ENCODE measurements around the gene ROR2.

Gene ROR2

GRCh38 chr9:91903126-91903911, 46.7 kb downstream of the ROR2 start:
- in situ Hi-C loops (cut with HindIII; ENCODE audit: low sequenced_read_pairs) = no loop called here

DNA sequence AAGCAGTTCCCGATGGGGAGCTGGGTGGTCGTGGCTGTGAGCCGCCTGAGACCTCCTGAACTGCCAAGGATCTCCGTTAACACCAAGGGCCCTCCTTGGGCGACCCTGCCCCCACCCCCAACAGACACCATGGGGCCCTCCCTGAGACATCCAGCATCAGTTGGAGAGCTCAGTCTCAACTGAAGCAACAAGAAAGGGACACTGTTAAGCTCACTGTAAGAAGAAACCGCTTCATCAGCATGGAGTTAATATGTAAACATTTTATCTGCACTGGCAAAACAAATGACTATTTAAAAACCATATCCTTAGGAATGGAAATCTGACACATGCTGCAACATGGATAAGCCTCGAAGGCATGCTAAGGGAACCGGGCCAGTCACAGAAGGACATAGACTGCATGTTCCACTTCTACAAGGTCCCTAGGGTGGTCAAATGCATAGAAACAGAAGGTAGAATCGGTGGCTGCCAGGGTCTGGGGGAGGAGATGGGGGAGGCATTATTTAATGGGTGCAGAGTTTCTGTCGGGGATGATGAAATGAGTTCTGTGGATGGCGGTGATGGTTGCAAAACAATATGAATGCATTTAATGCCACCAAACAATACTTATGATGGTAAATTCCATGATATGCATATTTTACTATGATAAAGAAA, 47.4 kb downstream of the ROR2 start:
- in situ Hi-C loops (cut with HindIII; ENCODE audit: low sequenced_read_pairs) = no loop called here

DNA sequence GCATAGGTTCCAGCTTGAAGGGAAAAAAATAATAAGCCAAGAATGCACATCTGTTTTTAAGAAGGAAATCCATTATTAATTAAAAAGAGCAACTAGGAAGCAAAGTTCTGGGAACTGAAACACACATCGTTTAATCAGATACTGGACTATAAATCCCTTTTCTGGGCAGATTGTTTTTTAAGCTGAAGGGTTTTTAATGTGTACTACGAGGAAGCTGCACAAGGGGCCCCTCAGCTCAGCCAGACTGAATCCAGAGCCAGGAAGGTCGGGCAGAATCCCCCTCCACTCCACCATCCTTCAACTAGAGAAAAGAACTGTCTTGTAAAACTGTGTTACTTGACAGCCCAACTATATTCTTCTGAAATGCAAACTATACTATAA, 49.2 kb downstream of the ROR2 start:
- in situ Hi-C loops (cut with HindIII; ENCODE audit: low sequenced_read_pairs) = no loop called here

GRCh38 chr9:91900055-91900796, 49.8 kb downstream of the ROR2 start:
- in situ Hi-C loops (cut with HindIII; ENCODE audit: low sequenced_read_pairs) = no loop called here

GRCh38 chr9:91899594-91899993, 50.4 kb downstream of the ROR2 start:
- in situ Hi-C loops (cut with HindIII; ENCODE audit: low sequenced_read_pairs) = no loop called here

GRCh38 chr9:91899219-91899563, 50.8 kb downstream of the ROR2 start:
- in situ Hi-C loops (cut with HindIII; ENCODE audit: low sequenced_read_pairs) = no loop called here

- in situ Hi-C loops (cut with HindIII; ENCODE audit: low sequenced_read_pairs) = no loop called here
These were observed 51.4 kb downstream of the ROR2 start for GRCh38 chr9:91898451-91899218.

- in situ Hi-C loops (cut with HindIII; ENCODE audit: low sequenced_read_pairs) = no loop called here
These were observed 52.8 kb downstream of the ROR2 start for GRCh38 chr9:91897201-91897600.

GRCh38 chr9:91896513-91897121, 53.4 kb downstream of the ROR2 start:
- in situ Hi-C loops (cut with HindIII; ENCODE audit: low sequenced_read_pairs) = no loop called here

- in situ Hi-C loops (cut with HindIII; ENCODE audit: low sequenced_read_pairs) = no loop called here
These were observed 53.9 kb downstream of the ROR2 start for GRCh38 chr9:91896097-91896496.

GRCh38 chr9:91894536-91894935, 55.5 kb downstream of the ROR2 start:
- in situ Hi-C loops (cut with HindIII; ENCODE audit: low sequenced_read_pairs) = loop anchor here (5.0 kb wide), 1 partner anchor 68 kb away; no protein-coding TSS in a partner anchor

DNA sequence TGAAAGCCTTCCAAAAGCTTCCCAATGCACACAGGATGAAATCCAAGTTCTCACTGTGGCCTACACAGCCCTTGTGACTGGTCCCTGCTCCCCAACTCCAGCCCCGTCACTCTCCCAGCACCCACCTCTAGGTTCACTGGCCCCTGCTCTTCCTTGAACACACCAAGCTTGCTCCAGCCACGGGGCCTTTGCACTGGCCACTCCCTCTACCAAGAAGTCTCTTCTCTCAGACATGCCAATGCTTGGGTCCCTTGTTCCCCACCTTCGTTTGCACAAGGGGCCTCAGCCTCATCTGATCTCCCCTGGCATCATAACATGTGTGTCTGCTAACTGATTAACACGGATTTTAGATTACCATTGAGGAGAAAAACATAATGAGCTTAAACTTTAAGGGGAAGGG, 56.0 kb downstream of the ROR2 start:
- in situ Hi-C loops (cut with HindIII; ENCODE audit: low sequenced_read_pairs) = loop anchor here (5.0 kb wide), 1 partner anchor 68 kb away; no protein-coding TSS in a partner anchor

DNA sequence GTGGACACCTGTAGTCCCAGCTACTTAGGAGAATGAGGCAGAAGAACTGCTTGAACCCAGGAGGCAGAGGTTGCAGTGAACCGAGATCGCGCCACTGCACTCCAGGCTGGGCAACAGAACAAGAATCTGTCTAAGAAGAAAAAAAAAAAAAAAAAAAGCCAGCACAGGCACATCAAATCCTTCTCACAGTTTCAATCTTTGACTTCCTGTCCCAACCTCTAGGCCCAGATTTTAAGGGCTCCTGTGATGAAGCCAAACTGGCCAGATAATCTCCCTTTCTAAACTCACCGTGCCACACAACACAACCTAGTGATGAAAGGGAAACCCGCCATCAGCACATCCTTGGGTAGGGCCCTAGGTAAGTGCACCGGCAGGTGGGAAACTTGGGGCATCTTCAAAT, 58.1 kb downstream of the ROR2 start:
- in situ Hi-C loops (cut with HindIII; ENCODE audit: low sequenced_read_pairs) = loop anchor here (5.0 kb wide), 1 partner anchor 70 kb away; no protein-coding TSS in a partner anchor

DNA sequence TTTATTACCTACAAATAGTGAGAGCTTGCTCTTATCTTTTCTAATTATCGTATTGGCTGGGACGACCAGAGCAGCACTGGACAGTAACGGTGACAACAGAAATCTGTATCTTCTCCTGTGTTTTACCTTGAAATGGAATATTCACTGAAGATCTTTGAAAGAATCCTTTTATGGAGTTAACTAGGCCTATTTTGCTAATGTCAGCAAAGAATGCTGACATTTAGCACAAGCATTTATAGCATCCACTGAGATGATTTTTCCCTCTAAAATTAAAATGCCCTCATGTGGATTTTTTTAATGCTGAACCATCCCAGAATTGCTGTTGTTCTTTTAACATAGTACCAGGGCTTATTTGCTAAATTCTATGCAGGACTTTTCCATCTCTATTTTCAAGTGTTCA, 59.4 kb downstream of the ROR2 start:
- in situ Hi-C loops (cut with HindIII; ENCODE audit: low sequenced_read_pairs) = loop anchor here (5.0 kb wide), 1 partner anchor 72 kb away; no protein-coding TSS in a partner anchor

- in situ Hi-C loops (cut with HindIII; ENCODE audit: low sequenced_read_pairs) = no loop called here
These were observed 60.7 kb downstream of the ROR2 start for GRCh38 chr9:91889161-91889911.

GRCh38 chr9:91886414-91887076, 63.5 kb downstream of the ROR2 start:
- in situ Hi-C loops (cut with HindIII; ENCODE audit: low sequenced_read_pairs) = no loop called here

GRCh38 chr9:91885746-91886413, 64.1 kb downstream of the ROR2 start:
- in situ Hi-C loops (cut with HindIII; ENCODE audit: low sequenced_read_pairs) = no loop called here

Measured in endothelial cell of hepatic sinusoid (primary cell).